IMR-90 (cell line): ENCODE data around the gene DOCK1. TPM values are rescaled to one million over a fixed set of nuclear protein-coding genes. Genes with fewer than 3 reads are reported as not detected.

Experiments
- ATAC-seq: fragments of 200-7000 bp; cut with Tn5 transposase; 2 replicates; pipeline ENCODE4 v1.9.1; 2020; ENCODE audit warnings: low read depth, mild to moderate bottlenecking, moderate library complexity
- BruUV-seq: library from RNA; stranded (reverse); fragments of 400-500 nt; replicated peaks from 2 replicates; lab custom pipeline; 2021; lab: Mats Ljungman, UMichigan
- CTCF ChIA-PET: fragments of 300-600 bp; formaldehyde crosslinking; extraction: SDS; loops from one replicate; lab custom pipeline; 2021; ENCODE audit warnings: antibody characterized with exemption; lab: Yijun Ruan, JAX
- POLR2A ChIA-PET: fragments of 300-600 bp; sonication (Branson Sonifier 250); formaldehyde crosslinking; loops from one replicate; lab custom pipeline; 2022; ENCODE audit warnings: antibody characterized with exemption; ENCODE audit not compliant: unreplicated experiment; lab: Charles Lee
- DNase-seq: peaks from one replicate; pipeline ENCODE4 v3.0.0; 2013
- H2AFZ ChIP-seq: replicated peaks from 2 replicates; pipeline ENCODE3; 2013; ENCODE audit warnings: low read length, mild to moderate bottlenecking; ENCODE audit not compliant: poor library complexity
- H2AK5ac ChIP-seq: 2 replicates; pipeline ENCODE4 v1.6.1; 2013; ENCODE audit warnings: low read depth, low read length, inconsistent platforms
- H2AK9ac ChIP-seq: replicated peaks from 2 replicates; pipeline ENCODE3; 2013; ENCODE audit warnings: mild to moderate bottlenecking, low read depth, low read length, moderate library complexity; ENCODE audit not compliant: poor library complexity
- H2BK120ac ChIP-seq: 2 replicates; pipeline ENCODE4 v1.6.1; 2013; ENCODE audit warnings: low read depth, low read length, inconsistent platforms
- H2BK15ac ChIP-seq: 3 replicates; pipeline ENCODE4 v1.6.1; 2013; ENCODE audit warnings: low read depth, low read length, inconsistent platforms
- H2BK20ac ChIP-seq: 2 replicates; pipeline ENCODE4 v1.6.1; 2013; ENCODE audit warnings: low read depth, mild to moderate bottlenecking, inconsistent platforms, low read length, moderate library complexity
- H2BK5ac ChIP-seq: 2 replicates; pipeline ENCODE4 v1.6.1; 2013; ENCODE audit warnings: mild to moderate bottlenecking, low read depth, low read length, inconsistent platforms; ENCODE audit not compliant: poor library complexity, severe bottlenecking
- H3K14ac ChIP-seq: replicated peaks from 2 replicates; pipeline ENCODE4 v1.6.1; 2013; ENCODE audit warnings: low read depth, low read length, inconsistent platforms
- H3K18ac ChIP-seq: 2 replicates; pipeline ENCODE4 v1.6.1; 2013; ENCODE audit warnings: low read depth, low read length, control low read depth
- H3K23ac ChIP-seq: 2 replicates; pipeline ENCODE4 v1.6.1; 2013; ENCODE audit warnings: low read depth, low read length, inconsistent platforms
- H3K27ac ChIP-seq: 2 replicates; pipeline ENCODE4 v1.5.1; 2013; ENCODE audit warnings: mild to moderate bottlenecking, control low read depth, low read length; ENCODE audit not compliant: insufficient read depth
- H3K27me3 ChIP-seq: 2 replicates; pipeline ENCODE4 v1.6.1; 2013; ENCODE audit warnings: low read length; ENCODE audit not compliant: control insufficient read depth, insufficient read depth
- H3K36me3 ChIP-seq: 2 replicates; pipeline ENCODE4 v1.6.1; 2013; ENCODE audit warnings: low read length, mixed read lengths; ENCODE audit not compliant: control insufficient read depth, insufficient read depth
- H3K4ac ChIP-seq: 2 replicates; pipeline ENCODE4 v1.6.1; 2013; ENCODE audit warnings: low read depth, low read length, inconsistent platforms
- H3K4me1 ChIP-seq: 2 replicates; pipeline ENCODE4 v1.6.1; 2013; ENCODE audit warnings: low read length, mixed read lengths; ENCODE audit not compliant: control insufficient read depth, insufficient read depth
- H3K4me2 ChIP-seq: 2 replicates; pipeline ENCODE4 v1.6.1; 2013; ENCODE audit warnings: low read depth, mild to moderate bottlenecking, control low read depth, low read length, moderate library complexity
- H3K4me3 ChIP-seq: 2 replicates; pipeline ENCODE4 v1.5.1; 2013; ENCODE audit warnings: low read depth, mild to moderate bottlenecking, control low read depth, low read length, moderate library complexity; ENCODE audit not compliant: insufficient read depth
- H3K56ac ChIP-seq: 2 replicates; pipeline ENCODE4 v1.6.1; 2013; ENCODE audit warnings: low read length, inconsistent platforms; ENCODE audit not compliant: insufficient read depth; ENCODE audit errors: extremely low read depth
- H3K79me1 ChIP-seq, 2 experiments: 2 replicates each; pipeline ENCODE4 v1.6.1; 2013; ENCODE audit warnings: low read length in 2 of 2, inconsistent platforms in 1 of 2, low read depth in 1 of 2
- H3K9ac ChIP-seq: 2 replicates; pipeline ENCODE4 v1.6.1; 2013; ENCODE audit warnings: low read depth, low read length, control low read depth
- H3K9me1 ChIP-seq: 2 replicates; pipeline ENCODE4 v1.6.1; 2013; ENCODE audit warnings: low read length, inconsistent platforms; ENCODE audit not compliant: insufficient read depth
- H3K9me3 ChIP-seq: 2 replicates; pipeline ENCODE4 v1.6.1; 2013; ENCODE audit warnings: low read length; ENCODE audit not compliant: control insufficient read depth, insufficient read depth
- H4K20me1 ChIP-seq: 2 replicates; pipeline ENCODE4 v1.6.1; 2013; ENCODE audit warnings: low read length, inconsistent platforms; ENCODE audit not compliant: insufficient read depth
- H4K5ac ChIP-seq: 2 replicates; pipeline ENCODE4 v1.6.1; 2013; ENCODE audit warnings: mild to moderate bottlenecking, low read depth, low read length, control low read depth
- H4K8ac ChIP-seq, 2 experiments: 2 replicates each; pipeline ENCODE4 v1.6.1; 2013; ENCODE audit warnings: low read depth in 2 of 2, low read length in 2 of 2, control low read depth in 1 of 2, inconsistent platforms in 1 of 2
- H4K91ac ChIP-seq: 2 replicates; pipeline ENCODE4 v1.6.1; 2013; ENCODE audit warnings: low read depth, low read length, inconsistent platforms; ENCODE audit not compliant: insufficient read depth
- BHLHE40 ChIP-seq: fragments of 150-350 bp; IDR thresholded peaks from 2 replicates; pipeline ENCODE4 v1.6.1; 2016; ENCODE audit warnings: mild to moderate bottlenecking, low read depth, low read length
- CEBPB ChIP-seq: IDR thresholded peaks from 2 replicates; pipeline ENCODE4 v1.6.1; 2012; ENCODE audit warnings: low read depth, low read length, improper control_type of control experiment
- CHD1 ChIP-seq: IDR thresholded peaks from 2 replicates; pipeline ENCODE4 v1.6.1; 2012; ENCODE audit warnings: low read depth, low read length, improper control_type of control experiment
- ELK1 ChIP-seq: fragments of 150-350 bp; IDR thresholded peaks from 2 replicates; pipeline ENCODE4 v1.6.1; 2016; ENCODE audit warnings: low read depth, mild to moderate bottlenecking, low read length, moderate library complexity, borderline replicate concordance
- FOS ChIP-seq: fragments of 150-350 bp; IDR thresholded peaks from 2 replicates; pipeline ENCODE4 v1.6.1; 2016; ENCODE audit warnings: low read depth, low read length
- MAFK ChIP-seq: IDR thresholded peaks from 2 replicates; pipeline ENCODE4 v1.6.1; 2012; ENCODE audit warnings: low read depth, low read length, improper control_type of control experiment
- MAZ ChIP-seq: IDR thresholded peaks from 2 replicates; pipeline ENCODE4 v1.6.1; 2012; ENCODE audit warnings: low read depth, mild to moderate bottlenecking, low read length, improper control_type of control experiment, moderate library complexity, borderline replicate concordance
- MXI1 ChIP-seq: IDR thresholded peaks from 2 replicates; pipeline ENCODE4 v1.6.1; 2012; ENCODE audit warnings: low read depth, mild to moderate bottlenecking, low read length, moderate library complexity, borderline replicate concordance
- NFE2L2 ChIP-seq: fragments of 150-350 bp; IDR thresholded peaks from 2 replicates; pipeline ENCODE4 v1.6.1; 2016; ENCODE audit warnings: low read depth, mild to moderate bottlenecking, low read length
- POLR2A ChIP-seq: IDR thresholded peaks from 2 replicates; pipeline ENCODE4 v1.6.1; 2012; ENCODE audit warnings: mild to moderate bottlenecking, low read depth, low read length
- RAD21 ChIP-seq: IDR thresholded peaks from 2 replicates; pipeline ENCODE4 v1.6.1; 2012; ENCODE audit warnings: low read length, improper control_type of control experiment
- RCOR1 ChIP-seq: IDR thresholded peaks from 2 replicates; pipeline ENCODE4 v1.6.1; 2012; ENCODE audit warnings: mild to moderate bottlenecking, low read length, improper control_type of control experiment; ENCODE audit not compliant: insufficient replicate concordance
- RFX5 ChIP-seq: IDR thresholded peaks from 2 replicates; pipeline ENCODE4 v1.8.0; 2012; ENCODE audit warnings: low read depth, mild to moderate bottlenecking, low read length, moderate library complexity
- SMC3 ChIP-seq: fragments of 150-350 bp; IDR thresholded peaks from 2 replicates; pipeline ENCODE4 v1.6.1; 2016; ENCODE audit warnings: low read depth, mild to moderate bottlenecking, antibody characterized with exemption, low read length, moderate library complexity
- USF2 ChIP-seq: fragments of 150-350 bp; IDR thresholded peaks from 2 replicates; pipeline ENCODE4 v1.6.1; 2017; ENCODE audit warnings: mild to moderate bottlenecking, antibody characterized with exemption, low read length, low read depth
- WGBS, 2 experiments: methylation state at CpG; one replicate each; pipeline versions ENCODE4 v1.1.5 to v1.1.7; 2013; ENCODE audit warnings: missing lambda C conversion rate in 2 of 2; ENCODE audit not compliant: insufficient read length in 1 of 2; ENCODE audit errors: extremely low coverage in 2 of 2; 5-methylcytosine and 5-hydroxymethylcytosine counted together
- dilution Hi-C: fragments of 300-500 bp; cut with HindIII; formaldehyde crosslinking; loops from one replicate; pipeline ENCODE4 v1.14.3; 2018; ENCODE audit warnings: low sequenced_read_pairs; ENCODE audit not compliant: unreplicated experiment
- in situ Hi-C: fragments of 300-500 bp; cut with MboI; formaldehyde crosslinking; loops from 3 replicates; pipeline ENCODE4 v1.14.3; 2019; ENCODE audit warnings: low sequenced_read_pairs, inconsistent platforms, mixed read lengths
- intact Hi-C: fragments of 100-400 bp; cut with micrococcal nuclease; formaldehyde crosslinking; loops from 2 replicates; pipeline ENCODE4 v1.10.0; 2022
- polyA plus RNA-seq, 3 experiments: library from polyadenylated mRNA; depleted of rRNA; stranded (reverse); fragments of >200 nt; gene quantifications; 2 replicates each; pipeline ENCODE4 v1.2.3, GENCODE V29; 2012; ENCODE audit warnings: low replicate concordance in 1 of 3
- total RNA-seq: library from RNA; depleted of rRNA; stranded (reverse); fragments of >200 nt; gene quantifications from 2 replicates; pipeline ENCODE4 v1.2.3, GENCODE V29; 2012

The DOCK1 gene
- total and polyA plus RNA-seq, 2 of the 4 experiments (the other 2 are of a cell fraction), result 28.2 to 71.0 TPM

GRCh38 chr10:127310923-127311322 lies 405.7 kb downstream of the DOCK1 start:
- H3K27me3 ChIP-seq, result no peaks in the 10 kb centered on the region
- no peak overlapping the region for H3K14ac ChIP-seq
- peaks cover 16 to 25% of the 10 kb centered on the region in 2 experiments for H3K79me1 ChIP-seq
- ATAC-seq (no peak), DNase-seq (no peak)
- peaks cover 10% of the 10 kb centered on the region; the same call in 1 of the 2 replicates for H4K20me1 ChIP-seq
- H4K91ac ChIP-seq, result no peak overlapping the region
- no TSS peak for BruUV-seq
- no peak overlapping the region for H3K56ac ChIP-seq
- H4K5ac ChIP-seq, result no peak overlapping the region
- POLR2A ChIA-PET, result no interaction called here
- CTCF ChIA-PET, result no interaction called here
- no CpG with 5 or more reads among the region's 3 CpGs for WGBS, 2 experiments
- peaks cover 11% of the 10 kb centered on the region for H3K9me1 ChIP-seq
- no peak overlapping the region for H2BK20ac ChIP-seq
- no peak for TF ChIP-seq FOS
- no peak for TF ChIP-seq NFE2L2
- TF ChIP-seq MXI1, result no peak
- TF ChIP-seq RFX5, result no peak
- no peak for TF ChIP-seq ELK1
- no peak for TF ChIP-seq RAD21
- no peak for TF ChIP-seq CEBPB
- TF ChIP-seq RCOR1, result no peak
- no peak for TF ChIP-seq USF2
- no peak for TF ChIP-seq BHLHE40
- no peak for TF ChIP-seq SMC3
- no peak for TF ChIP-seq MAFK
- TF ChIP-seq CHD1, result no peak
- no peak for TF ChIP-seq MAZ
- no peak for TF ChIP-seq POLR2A
- no peak overlapping the region for H2BK5ac ChIP-seq
- H2AK9ac ChIP-seq, result no peak overlapping the region
- dilution Hi-C loops, result no loop called here
- no peak overlapping the region for H3K4me3 ChIP-seq
- H2BK15ac ChIP-seq, result no peak overlapping the region
- H2AFZ ChIP-seq, result no peak overlapping the region
- H3K9ac ChIP-seq, result no peak overlapping the region
- intact Hi-C loops, result no loop called here
- no peak overlapping the region for H2BK120ac ChIP-seq
- H3K9me3 ChIP-seq, result no peaks in the 10 kb centered on the region
- in situ Hi-C loops, result no loop called here
- H3K18ac ChIP-seq, result no peak overlapping the region
- no peak overlapping the region for H2AK5ac ChIP-seq
- no peak overlapping the region for H3K4ac ChIP-seq
- H3K4me1 ChIP-seq, result peaks cover 3% of the 10 kb centered on the region; the same call in 1 of the 2 replicates
- no peak overlapping the region for H3K27ac ChIP-seq
- H3K4me2 ChIP-seq, result no peak overlapping the region
- no peaks in the 10 kb centered on the region for H3K36me3 ChIP-seq
- no peak overlapping the region for H4K8ac ChIP-seq
- no peak overlapping the region for H3K23ac ChIP-seq
